Duodenal mucosa (tissue), 2 donors: ENCODE data around the gene IGFBPL1.
A peak's percentile ranks its signal among the peaks of the same experiment; 100 is the strongest.
"Not testable (repeated sequence)": the region's sequence is repeated elsewhere in the genome, so short reads cannot be mapped to it uniquely, and the experiment has no call there.

Experiments
- H3K27ac ChIP-seq: one replicate; pipeline ENCODE4 v1.7.0; 2013; ENCODE audit warnings: low read depth, low read length
- H3K27me3 ChIP-seq, 2 donors: one replicate each; pipeline ENCODE4 v1.7.0; 2013; ENCODE audit warnings: low read length in 2 of 2, control low read depth in 1 of 2; ENCODE audit not compliant: insufficient read depth in 2 of 2, control insufficient read depth in 1 of 2
- H3K36me3 ChIP-seq, 2 donors: one replicate each; pipeline ENCODE4 v1.7.0; 2013; ENCODE audit warnings: low read length in 2 of 2, control low read depth in 1 of 2; ENCODE audit not compliant: insufficient read depth in 2 of 2, control insufficient read depth in 1 of 2
- H3K4me1 ChIP-seq, 2 donors: one replicate each; pipeline ENCODE4 v1.7.0; 2013; ENCODE audit warnings: low read length in 2 of 2, control low read depth in 1 of 2; ENCODE audit not compliant: insufficient read depth in 2 of 2, control insufficient read depth in 1 of 2
- H3K4me3 ChIP-seq, 2 donors: one replicate each; pipeline ENCODE4 v1.7.0; 2013; ENCODE audit warnings: low read length in 2 of 2, low read depth in 1 of 2
- H3K9ac ChIP-seq, 2 donors: one replicate each; pipeline ENCODE4 v1.7.0; 2013; ENCODE audit warnings: low read length in 2 of 2, low read depth in 1 of 2
- H3K9me3 ChIP-seq, 2 donors: one replicate each; pipeline ENCODE4 v1.7.0; 2013; ENCODE audit warnings: low read length in 2 of 2, control low read depth in 1 of 2; ENCODE audit not compliant: control insufficient read depth in 1 of 2

The IGFBPL1 gene

DNA sequence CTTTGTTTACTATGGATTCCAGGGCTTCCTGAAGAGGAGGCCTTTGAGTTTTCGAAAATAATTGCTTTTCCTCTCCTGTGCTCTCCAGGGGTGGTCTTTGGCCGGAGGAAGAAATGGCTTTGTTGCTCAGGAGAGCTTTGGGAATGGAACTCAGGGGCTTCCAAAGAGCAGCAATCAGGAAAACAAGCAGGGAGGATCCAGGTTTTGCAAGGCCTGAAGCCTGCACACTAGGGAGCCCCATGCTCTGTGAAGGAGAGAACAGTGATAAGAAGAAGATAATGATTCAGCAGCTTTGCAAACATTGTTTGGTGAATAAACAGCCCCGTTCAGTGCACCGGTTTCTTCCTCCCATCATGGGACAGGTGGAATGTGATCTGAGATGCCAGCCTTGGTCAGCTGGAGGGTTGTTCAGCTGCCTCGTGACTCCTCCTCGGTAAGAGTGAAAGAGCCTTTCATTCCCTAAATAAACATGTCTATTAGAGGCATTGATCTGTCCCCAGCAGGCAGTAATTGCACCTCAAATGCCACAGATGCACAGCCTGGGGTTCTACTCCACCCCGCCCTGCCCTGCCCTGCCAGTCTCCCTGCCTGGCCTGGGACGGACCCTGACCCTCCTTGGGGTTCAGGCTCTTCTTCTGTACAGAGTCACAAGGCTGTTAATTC lies 43.3 kb downstream of the IGFBPL1 start:
- no peaks in the 10 kb centered on the region for H3K27me3 ChIP-seq
- H3K9me3 ChIP-seq = peaks cover 4 to 6% of the 10 kb centered on the region in 2 donors
- H3K4me3 ChIP-seq = peak overlapping the region in 1 of 2 donors; percentile 6
- H3K4me1 ChIP-seq = peaks cover 16 to 24% of the 10 kb centered on the region in 2 donors
- no peaks in the 10 kb centered on the region for H3K36me3 ChIP-seq
- H3K27ac ChIP-seq = no peak overlapping the region
- no peak overlapping the region for H3K9ac ChIP-seq

DNA sequence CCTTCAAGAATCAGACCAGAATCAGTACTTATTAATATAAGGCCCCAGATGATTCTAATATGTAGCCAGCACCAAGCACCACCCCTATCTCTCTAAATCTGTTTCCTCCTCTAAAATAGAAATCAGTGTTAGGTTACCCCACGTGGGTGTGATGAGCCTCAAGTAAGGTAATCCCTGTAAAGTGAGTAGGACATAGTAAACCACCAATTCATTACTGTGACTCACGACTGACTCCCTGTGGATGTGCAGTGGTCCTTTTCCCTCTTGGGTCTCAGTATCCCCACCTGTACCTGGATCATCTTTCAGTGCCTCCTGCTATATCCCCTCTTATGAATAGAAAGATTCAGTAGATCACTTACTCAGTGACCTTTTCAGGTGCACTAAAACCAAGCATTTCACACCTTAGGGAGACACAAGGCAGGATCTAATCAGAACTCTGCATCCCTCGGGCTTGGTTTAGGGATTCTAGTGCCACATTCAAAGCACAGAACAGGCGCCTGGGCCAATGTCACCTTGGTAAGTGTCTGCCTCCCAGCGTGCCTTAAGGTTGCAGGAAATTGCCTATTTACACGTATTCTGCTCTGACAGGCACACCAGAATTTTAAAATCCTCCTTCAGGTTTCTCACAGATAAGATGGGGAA lies 43.9 kb downstream of the IGFBPL1 start:
- H3K27me3 ChIP-seq = no peaks in the 10 kb centered on the region

DNA sequence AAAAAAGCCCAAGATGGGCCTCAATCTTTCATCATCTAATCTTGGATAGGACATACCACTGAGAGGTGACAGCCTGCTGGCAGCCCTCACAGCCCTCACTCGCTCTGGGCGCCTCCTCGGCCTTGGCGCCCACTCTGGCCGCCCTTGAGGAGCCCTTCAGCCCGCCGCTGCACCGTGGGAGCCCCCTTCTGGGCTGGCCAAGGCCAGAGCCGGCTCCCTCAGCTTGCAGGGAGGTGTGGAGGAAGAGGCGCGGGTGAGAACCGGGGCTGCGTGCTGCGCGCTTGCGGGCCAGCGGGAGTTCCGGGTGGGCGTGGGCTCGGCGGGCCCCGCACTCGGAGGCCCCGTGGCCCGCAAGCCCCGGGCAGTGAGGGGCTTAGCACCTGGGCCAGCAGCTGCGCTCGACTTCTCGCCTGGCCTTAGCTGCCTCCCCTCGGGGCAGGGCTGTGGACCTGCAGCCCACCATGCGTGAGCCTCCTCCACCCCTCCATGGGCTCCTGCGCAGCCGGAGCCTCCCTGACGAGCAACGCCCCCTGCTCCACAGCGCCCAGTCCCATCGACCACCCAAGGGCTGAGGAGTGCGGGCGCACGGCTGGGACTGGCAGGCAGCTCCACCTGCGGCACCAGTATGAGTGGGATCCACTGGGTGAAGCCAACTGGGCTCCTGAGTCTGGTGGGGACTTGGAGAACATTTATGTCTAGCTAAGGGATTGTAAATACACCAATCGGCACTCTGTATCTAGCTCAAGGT lies 46.7 kb downstream of the IGFBPL1 start:
- H3K27ac ChIP-seq, H3K36me3 ChIP-seq, H3K9ac ChIP-seq, H3K4me3 ChIP-seq, H3K9me3 ChIP-seq, H3K27me3 ChIP-seq: not testable (repeated sequence)
- H3K4me1 ChIP-seq = peaks cover 14 to 19% of the 10 kb centered on the region in 2 donors

More for the DNA sequence above, 43.9 kb downstream of the IGFBPL1 start:
- no peak overlapping the region for H3K27ac ChIP-seq
- no peak overlapping the region for H3K9ac ChIP-seq
- H3K4me3 ChIP-seq = no peak overlapping the region
- peaks cover 14 to 19% of the 10 kb centered on the region in 2 donors for H3K4me1 ChIP-seq
- H3K9me3 ChIP-seq = peaks cover 4 to 6% of the 10 kb centered on the region in 2 donors
- H3K36me3 ChIP-seq = no peaks in the 10 kb centered on the region

DNA sequence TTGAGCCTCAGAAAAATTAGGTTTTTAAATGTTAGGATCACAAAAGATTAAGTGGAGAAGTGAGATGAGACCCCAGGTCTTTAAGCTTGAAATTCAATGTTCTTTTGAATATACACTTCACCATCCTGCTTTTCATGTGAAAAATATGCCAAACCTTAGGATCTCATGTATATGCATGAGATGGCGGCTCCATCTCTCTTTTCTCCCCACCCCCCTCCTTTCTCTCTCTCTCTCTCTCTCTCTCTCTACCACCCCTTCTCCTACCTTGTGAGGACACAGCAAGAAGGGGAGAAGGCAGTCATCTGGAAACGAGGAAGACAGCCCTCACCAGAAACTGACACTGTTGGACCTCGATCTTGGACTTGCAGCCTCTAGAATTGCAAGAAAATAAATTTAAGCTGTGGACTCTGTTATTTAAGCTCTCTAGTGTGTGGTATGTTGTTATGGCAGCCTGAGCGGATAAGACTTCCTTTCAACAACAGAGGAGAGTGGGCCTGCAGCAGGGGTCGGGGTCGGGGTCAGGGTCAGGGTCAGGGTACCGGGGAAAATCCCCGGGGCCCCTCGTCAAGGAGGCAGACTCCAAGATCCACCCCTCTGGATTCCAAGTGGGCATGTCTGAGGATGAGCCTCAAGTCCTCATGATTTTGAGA lies 48.1 kb downstream of the IGFBPL1 start:
- H3K27ac ChIP-seq = no peak overlapping the region
- H3K4me3 ChIP-seq = no peak overlapping the region
- no peak overlapping the region for H3K9ac ChIP-seq
- no peaks in the 10 kb centered on the region for H3K9me3 ChIP-seq
- no peaks in the 10 kb centered on the region for H3K36me3 ChIP-seq
- peaks cover 7 to 10% of the 10 kb centered on the region in 2 donors for H3K4me1 ChIP-seq
- H3K27me3 ChIP-seq = no peaks in the 10 kb centered on the region

DNA sequence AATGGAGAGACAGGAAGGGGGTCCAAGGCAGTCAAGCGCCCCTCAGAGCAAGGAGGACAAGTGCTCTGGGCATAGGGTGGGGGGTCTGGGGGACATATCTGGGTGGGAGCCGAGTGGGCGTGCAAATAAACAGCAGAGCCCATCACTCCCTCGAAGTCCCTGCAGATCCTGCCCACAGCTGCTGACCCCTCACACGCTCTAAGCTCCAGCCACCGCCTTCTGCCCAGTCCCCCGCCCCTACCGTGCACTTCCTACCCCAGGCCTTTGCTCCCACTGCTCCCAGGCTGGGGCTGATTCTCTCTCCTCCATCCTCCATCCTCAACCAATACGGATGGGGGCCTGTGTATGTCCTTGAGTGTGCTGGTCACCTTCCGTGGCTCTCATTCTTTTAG lies 48.7 kb downstream of the IGFBPL1 start:
- Histone ChIP-seq H3K27me3 (no peaks in the 10 kb centered on the region), H3K9ac (no peak overlapping the region), H3K4me1 (peaks cover under 1 to 4% of the 10 kb centered on the region in 2 donors), H3K9me3 (no peaks in the 10 kb centered on the region), H3K27ac (no peak overlapping the region), H3K36me3 (no peaks in the 10 kb centered on the region), H3K4me3 (no peak overlapping the region)

DNA sequence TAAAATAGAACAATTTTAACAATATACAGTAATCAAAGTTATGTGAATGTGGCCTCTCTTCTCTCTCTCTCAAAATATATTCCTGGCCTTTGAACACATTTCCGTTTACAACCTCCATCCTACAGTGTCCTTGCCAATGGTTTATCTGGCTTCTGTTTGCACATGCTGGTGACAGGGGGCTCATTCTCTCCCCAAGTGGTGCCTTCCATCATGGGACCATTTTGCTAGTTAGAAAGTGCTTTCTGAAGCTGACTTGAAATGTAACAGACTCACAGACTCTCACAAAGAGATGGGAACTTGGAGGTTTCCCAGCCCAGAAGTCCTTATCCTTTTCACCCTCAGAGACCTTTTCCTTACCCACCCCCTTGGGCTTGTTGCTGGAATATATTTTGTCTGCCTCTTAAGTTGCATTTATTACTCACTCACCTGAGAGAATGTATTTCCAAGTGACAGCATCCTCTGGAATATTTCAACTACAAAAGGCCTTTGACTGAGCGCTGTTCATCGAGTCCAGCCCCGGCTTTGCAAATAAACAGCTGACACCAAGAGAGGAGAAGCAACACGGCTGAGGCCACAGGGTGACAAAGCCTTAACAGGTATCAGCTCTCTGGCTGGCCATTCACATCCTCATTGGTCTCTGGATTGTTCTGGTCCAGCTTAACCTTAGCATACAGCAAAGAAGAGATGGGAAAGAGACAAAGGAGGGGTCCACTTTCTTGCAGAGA lies 49.2 kb downstream of the IGFBPL1 start:
- Histone ChIP-seq H3K9me3 (no peaks in the 10 kb centered on the region), H3K27ac (no peak overlapping the region), H3K36me3 (no peaks in the 10 kb centered on the region), H3K27me3 (no peaks in the 10 kb centered on the region), H3K4me3 (no peak overlapping the region), H3K9ac (no peak overlapping the region), H3K4me1 (no peaks in the 10 kb centered on the region)

DNA sequence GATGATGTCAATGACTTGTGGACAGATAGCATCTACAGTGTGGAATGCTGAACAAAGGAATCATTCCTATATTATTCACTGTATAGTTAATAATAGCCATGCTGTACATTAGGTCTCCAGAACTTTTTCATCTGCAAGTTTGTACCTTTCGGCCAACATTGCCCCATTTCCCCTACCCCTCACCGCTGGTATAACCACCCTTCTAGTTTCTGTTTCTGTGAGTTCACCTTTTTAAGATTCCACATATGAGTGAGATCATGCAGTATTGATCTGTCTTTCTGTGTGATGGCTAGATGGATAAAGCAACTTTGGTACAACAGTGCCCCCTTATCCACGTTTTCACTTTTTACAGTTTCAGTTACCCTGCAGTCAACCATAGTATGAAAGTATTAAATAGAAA lies 50.6 kb downstream of the IGFBPL1 start:
- H3K27me3 ChIP-seq = no peaks in the 10 kb centered on the region
- H3K4me1 ChIP-seq = no peaks in the 10 kb centered on the region
- H3K9me3 ChIP-seq = no peaks in the 10 kb centered on the region
- no peak overlapping the region for H3K27ac ChIP-seq
- no peaks in the 10 kb centered on the region for H3K36me3 ChIP-seq
- no peak overlapping the region for H3K4me3 ChIP-seq
- H3K9ac ChIP-seq = no peak overlapping the region

DNA sequence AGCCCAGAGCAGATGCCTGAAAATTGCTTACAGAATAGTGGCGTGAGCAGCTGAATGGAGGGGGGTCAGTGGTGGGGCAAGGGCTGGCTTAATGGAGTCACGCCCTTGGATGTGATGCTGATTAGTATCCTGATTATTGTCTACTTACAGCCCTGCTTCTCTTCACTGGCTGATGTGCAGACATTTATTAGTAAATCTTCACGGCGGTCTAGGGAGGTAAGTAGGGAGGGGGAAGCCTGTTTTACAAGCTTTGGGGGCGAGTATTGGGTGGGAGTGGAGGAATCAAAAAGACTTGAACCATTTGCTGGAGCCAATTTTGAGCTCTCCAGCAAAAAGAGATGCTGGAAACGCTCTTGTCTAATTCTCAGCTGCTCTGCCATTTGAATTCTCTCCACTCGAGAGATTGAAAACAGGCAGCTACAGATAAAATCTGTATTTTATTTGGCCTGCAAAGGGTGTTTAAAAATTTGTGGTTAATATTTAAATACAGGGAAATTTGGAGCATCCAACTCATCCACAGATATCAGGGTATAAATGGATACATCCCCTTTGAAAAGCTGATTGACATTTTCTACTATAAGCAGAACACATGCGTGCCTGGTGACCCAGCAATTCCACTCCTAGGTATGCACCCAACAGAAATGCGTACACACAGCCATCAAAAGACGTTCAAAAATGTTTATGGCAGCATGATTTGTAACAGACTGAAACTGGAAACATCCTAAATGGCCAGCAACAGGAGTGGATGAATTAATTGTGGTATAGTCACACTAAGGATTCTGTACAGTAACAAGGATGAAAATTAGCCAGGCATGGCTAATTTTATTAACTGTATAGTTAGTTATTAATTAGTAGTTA lies 51.3 kb downstream of the IGFBPL1 start:
- H3K4me1 ChIP-seq = no peaks in the 10 kb centered on the region
- no peaks in the 10 kb centered on the region for H3K36me3 ChIP-seq
- no peak overlapping the region for H3K27ac ChIP-seq
- H3K9me3 ChIP-seq = no peaks in the 10 kb centered on the region
- no peak overlapping the region for H3K9ac ChIP-seq
- H3K27me3 ChIP-seq = no peaks in the 10 kb centered on the region
- H3K4me3 ChIP-seq = no peak overlapping the region

DNA sequence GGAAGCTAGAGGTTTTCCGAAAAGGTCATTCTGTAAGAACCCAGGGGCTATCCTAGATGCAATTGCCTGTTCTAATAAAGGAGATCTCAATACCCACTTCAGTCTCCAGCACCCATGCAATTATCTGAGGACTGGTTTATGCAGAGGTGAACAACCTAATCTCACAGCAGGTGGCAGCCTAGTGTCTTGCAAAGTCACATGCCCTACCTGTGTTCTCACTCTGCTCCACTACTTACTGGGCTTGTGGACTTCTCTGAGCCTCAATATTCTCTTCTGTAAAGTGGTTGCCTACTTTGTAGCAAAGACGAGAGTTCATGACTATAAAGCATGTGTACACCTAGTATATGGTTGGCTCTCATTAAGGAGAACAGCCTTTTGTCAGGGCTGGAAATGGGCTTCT lies 52.8 kb downstream of the IGFBPL1 start:
- H3K9me3 ChIP-seq = no peaks in the 10 kb centered on the region
- no peaks in the 10 kb centered on the region for H3K36me3 ChIP-seq
- no peaks in the 10 kb centered on the region for H3K4me1 ChIP-seq
- no peak overlapping the region for H3K27ac ChIP-seq
- no peak overlapping the region for H3K4me3 ChIP-seq
- no peaks in the 10 kb centered on the region for H3K27me3 ChIP-seq
- no peak overlapping the region for H3K9ac ChIP-seq
